B cell (primary cell): ENCODE results near the gene GOLPH3.

Experiments used
- CTCF ChIP-seq: fragments of 200-600 bp; IDR thresholded peaks from one replicate; pipeline ENCODE4 v1.8.0; 2022; ENCODE audit warnings: antibody characterized with exemption, mild to moderate bottlenecking
- EZH2 ChIP-seq: IDR thresholded peaks from 2 replicates; pipeline ENCODE4 v1.6.1; 2012; ENCODE audit warnings: borderline replicate concordance, low read depth, mild to moderate bottlenecking, moderate library complexity, low read length; ENCODE audit not compliant: insufficient read depth, poor library complexity, severe bottlenecking

DNA sequence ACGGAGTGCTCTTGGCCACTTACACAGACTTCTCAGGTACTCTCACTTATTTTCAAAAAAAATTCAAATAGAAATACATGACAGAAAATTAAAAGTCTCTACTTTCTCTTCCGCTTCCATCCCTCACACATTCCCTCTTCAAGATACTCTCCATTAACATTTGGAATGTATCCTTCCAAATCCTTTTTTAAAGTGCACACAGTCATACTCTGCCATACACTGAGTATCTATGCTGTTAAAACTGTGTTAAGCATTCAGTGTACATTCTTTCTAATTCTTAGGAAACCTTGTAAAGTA, 15.5 kb downstream of the GOLPH3 start:
- TF ChIP-seq CTCF (no peak), EZH2 (no peak)
